BLaER1 treated with 17β-estradiol and CSF1 and Interleukin-3, amounts not matched to agents 10 nM and 100 nM (cell line): Measurements from ENCODE around the gene EPHA7.

Source experiments
- H3K27ac ChIP-seq, 11 experiments: shearing (Covaris generic); formaldehyde crosslinking; 2 replicates each; pipeline ENCODE4 v1.8.1; 2022
- H3K27me3 ChIP-seq, 11 experiments: shearing (Covaris generic); formaldehyde crosslinking; 2 replicates each; pipeline ENCODE4 v1.8.1; 2022
- H3K36me3 ChIP-seq, 11 experiments: shearing (Covaris generic); formaldehyde crosslinking; 2 replicates each; pipeline ENCODE4 v1.8.1; 2022
- H3K4me1 ChIP-seq, 10 experiments: shearing (Covaris generic); formaldehyde crosslinking; 2 replicates each; pipeline ENCODE4 v1.8.1; 2022
- H3K4me2 ChIP-seq, 11 experiments: shearing (Covaris generic); formaldehyde crosslinking; 2 replicates each; pipeline ENCODE4 v1.8.1; 2022
- H3K4me3 ChIP-seq, 10 experiments: shearing (Covaris generic); formaldehyde crosslinking; 2 replicates each; pipeline ENCODE4 v1.8.1; 2022
- H3K9ac ChIP-seq, 11 experiments: shearing (Covaris generic); formaldehyde crosslinking; 2 replicates each; pipeline ENCODE4 v1.8.1; 2022
- H3K9me3 ChIP-seq, 11 experiments: shearing (Covaris generic); formaldehyde crosslinking; replicated peaks in 1 of 11; 2 replicates each; pipeline ENCODE4 v1.8.1; 2022
- H4K20me1 ChIP-seq, 11 experiments: shearing (Covaris generic); formaldehyde crosslinking; 2 replicates each; pipeline ENCODE4 v1.8.1; 2022
- Cebpa-rat ChIP-seq, 11 experiments: shearing (Covaris generic); IDR thresholded peaks; 2 replicates each; pipeline ENCODE4 v1.8.1; 2022

The EPHA7 gene

DNA sequence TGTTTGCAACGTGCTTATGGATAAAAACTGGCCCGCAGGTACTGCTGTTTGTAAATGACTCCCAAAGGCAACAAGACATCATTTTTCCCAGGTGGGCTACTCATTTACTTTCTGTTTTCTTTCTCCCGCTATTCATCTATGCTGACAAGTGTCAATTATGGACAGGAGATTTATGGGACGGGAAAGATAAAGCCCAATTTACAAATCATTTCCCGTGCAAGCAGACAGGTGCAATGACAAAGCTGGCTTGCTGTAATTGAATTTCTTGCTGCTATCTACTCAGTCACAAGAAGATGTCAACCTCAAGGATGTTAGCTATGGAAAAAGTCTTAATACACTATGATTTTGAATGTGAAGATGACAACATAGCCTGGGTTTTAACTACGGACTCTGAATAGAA lies 125.5 kb downstream of the EPHA7 start:
- H3K4me3 ChIP-seq = no peak overlapping the region
- H3K27ac ChIP-seq = no peak overlapping the region
- H3K4me2 ChIP-seq = no peak overlapping the region
- no peak overlapping the region for H3K9ac ChIP-seq
- H3K36me3 ChIP-seq = no peaks in the 10 kb centered on the region
- H3K4me1 ChIP-seq = no peaks in the 10 kb centered on the region
- TF ChIP-seq Cebpa-rat (IDR thresholded peaks at IDR 0.05) = no peak
- no peaks in the 10 kb centered on the region for H3K27me3 ChIP-seq
- H4K20me1 ChIP-seq = no peaks in the 10 kb centered on the region
- no peaks in the 10 kb centered on the region for H3K9me3 ChIP-seq

DNA sequence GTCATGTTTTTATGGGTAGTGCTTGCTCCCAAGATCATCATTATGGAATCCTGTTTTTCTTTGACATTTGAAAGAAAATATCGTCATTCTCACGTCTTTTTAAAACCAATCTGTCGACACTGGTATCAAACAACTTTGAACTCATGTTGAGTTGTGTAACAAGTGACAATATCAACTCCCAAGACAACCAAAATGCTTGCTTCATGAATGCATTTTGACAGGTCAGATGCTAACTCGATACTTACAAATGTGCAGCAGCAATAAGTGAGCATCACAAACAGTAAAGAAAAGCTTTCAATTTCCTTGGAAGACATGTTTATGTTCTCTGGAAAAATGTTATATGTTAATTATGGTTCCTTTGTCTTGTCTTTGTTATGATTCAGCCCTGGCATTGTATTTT lies 125.9 kb downstream of the EPHA7 start:
- Histone ChIP-seq H3K9me3 (no peaks in the 10 kb centered on the region), H3K9ac (no peak overlapping the region), H3K27me3 (no peaks in the 10 kb centered on the region), H3K4me3 (no peak overlapping the region), H3K4me2 (no peak overlapping the region), H3K27ac (no peak overlapping the region), H3K36me3 (no peaks in the 10 kb centered on the region), H3K4me1 (no peaks in the 10 kb centered on the region), H4K20me1 (no peaks in the 10 kb centered on the region)
- TF ChIP-seq Cebpa-rat (IDR thresholded peaks at IDR 0.05) = no peak

DNA sequence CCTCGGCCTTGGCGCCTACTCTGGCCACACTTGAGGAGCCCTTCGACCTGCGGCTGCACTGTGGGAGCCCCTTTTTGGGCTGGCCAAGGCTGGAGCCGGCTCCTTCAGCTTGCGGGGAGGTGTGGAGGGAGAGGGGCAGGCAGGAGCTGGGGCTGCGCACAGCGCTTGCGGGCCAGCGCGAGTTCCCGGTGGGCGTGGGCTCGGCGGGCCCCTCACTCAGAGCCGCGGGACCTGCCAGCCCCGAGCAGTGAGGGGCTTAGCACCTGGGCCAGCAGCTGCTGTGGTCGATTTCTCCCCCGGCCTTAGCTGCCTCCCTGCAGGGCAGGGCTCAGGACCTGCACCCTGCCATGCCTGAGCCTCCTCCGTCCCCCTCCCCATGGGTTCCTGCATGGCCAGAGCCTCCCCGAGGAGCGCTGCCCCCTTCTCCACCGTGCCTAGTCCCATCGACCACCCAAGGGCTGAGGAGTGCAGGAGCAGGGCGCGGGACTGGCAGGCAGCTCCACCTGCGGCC lies 136.8 kb downstream of the EPHA7 start:
- H3K9ac ChIP-seq = no peak overlapping the region
- H3K27ac ChIP-seq = no peak overlapping the region
- H3K4me1 ChIP-seq = no peaks in the 10 kb centered on the region
- no peaks in the 10 kb centered on the region for H3K27me3 ChIP-seq
- TF ChIP-seq Cebpa-rat (IDR thresholded peaks at IDR 0.05) = no peak
- H4K20me1 ChIP-seq = no peaks in the 10 kb centered on the region
- H3K4me2 ChIP-seq = no peak overlapping the region
- H3K9me3 ChIP-seq = peaks cover 6 to 12% (median 8%) of the 10 kb centered on the region in 11 experiments; a peak in 20 of 22 replicates
- H3K4me3 ChIP-seq = no peak overlapping the region
- no peaks in the 10 kb centered on the region for H3K36me3 ChIP-seq

DNA sequence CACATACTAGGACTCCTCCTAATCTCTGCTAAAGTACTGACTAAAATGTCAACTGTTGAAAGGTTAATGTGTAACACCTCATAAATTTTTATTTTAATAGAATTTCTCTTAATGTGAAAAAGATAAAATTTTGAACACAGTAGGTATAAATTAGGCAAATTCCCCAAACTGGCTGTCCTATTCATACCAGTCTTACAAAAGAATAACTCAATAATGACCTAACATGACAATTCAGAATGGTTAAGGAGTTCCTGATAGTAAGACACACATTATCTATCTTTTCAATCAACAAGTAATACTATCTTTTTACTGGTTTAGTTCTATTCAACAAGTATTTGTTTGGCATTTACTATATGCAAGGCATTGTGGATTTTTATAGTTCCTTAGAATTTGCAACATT lies 141.1 kb downstream of the EPHA7 start:
- H3K36me3 ChIP-seq = no peaks in the 10 kb centered on the region
- H3K27me3 ChIP-seq = no peaks in the 10 kb centered on the region
- no peak for TF ChIP-seq Cebpa-rat (IDR thresholded peaks at IDR 0.05)
- no peak overlapping the region for H3K9ac ChIP-seq
- no peak overlapping the region for H3K4me2 ChIP-seq
- peaks cover 6 to 9% (median 7%) of the 10 kb centered on the region in 11 experiments; a peak in 20 of 22 replicates for H3K9me3 ChIP-seq
- no peak overlapping the region for H3K4me3 ChIP-seq
- H4K20me1 ChIP-seq = no peaks in the 10 kb centered on the region
- H3K27ac ChIP-seq = no peak overlapping the region
- no peaks in the 10 kb centered on the region for H3K4me1 ChIP-seq

DNA sequence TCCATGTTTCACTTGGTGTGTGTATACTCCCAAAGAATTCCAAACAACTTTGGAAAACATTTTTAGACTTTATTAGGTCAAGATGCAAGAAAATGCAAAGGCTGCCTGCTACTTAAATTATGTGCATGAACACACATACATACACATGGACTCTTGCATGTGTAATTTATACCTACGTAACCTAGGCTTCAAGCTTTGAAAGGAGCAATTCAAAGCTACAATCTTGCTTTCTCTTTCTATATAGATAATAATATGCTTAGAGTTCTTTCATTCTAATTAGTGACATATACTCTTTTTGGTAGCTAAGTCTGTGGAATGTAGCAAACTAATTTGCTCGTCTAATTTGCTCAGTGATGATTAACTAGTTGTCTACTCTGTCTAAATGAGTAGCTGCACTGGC lies 146.5 kb downstream of the EPHA7 start:
- Histone ChIP-seq H4K20me1 (no peaks in the 10 kb centered on the region), H3K9me3 (no peaks in the 10 kb centered on the region), H3K9ac (no peak overlapping the region), H3K36me3 (no peaks in the 10 kb centered on the region), H3K27me3 (no peaks in the 10 kb centered on the region), H3K4me2 (no peak overlapping the region), H3K4me1 (no peaks in the 10 kb centered on the region), H3K27ac (no peak overlapping the region), H3K4me3 (no peak overlapping the region)
- no peak for TF ChIP-seq Cebpa-rat (IDR thresholded peaks at IDR 0.05)

DNA sequence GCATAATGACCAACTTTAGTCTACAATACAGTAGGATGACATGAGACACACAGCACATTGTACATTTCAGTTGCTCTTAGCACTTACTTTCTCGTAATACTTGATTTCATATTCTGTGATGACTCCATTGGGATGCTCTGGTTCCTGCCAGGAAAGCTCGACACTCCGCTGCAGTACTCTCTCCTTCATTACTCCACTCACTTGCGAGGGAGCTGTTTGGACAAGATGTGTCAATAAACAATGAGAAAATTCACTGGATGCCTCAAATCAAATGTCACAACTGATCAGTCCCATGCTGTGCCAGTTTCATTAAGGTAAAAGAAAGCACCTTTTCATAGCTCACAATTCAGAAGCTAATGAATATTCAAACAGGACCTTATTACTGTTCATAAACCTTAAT lies 147.1 kb downstream of the EPHA7 start:
- no peaks in the 10 kb centered on the region for H3K4me1 ChIP-seq
- no peaks in the 10 kb centered on the region for H3K9me3 ChIP-seq
- no peak overlapping the region for H3K27ac ChIP-seq
- no peak overlapping the region for H3K9ac ChIP-seq
- no peaks in the 10 kb centered on the region for H3K36me3 ChIP-seq
- no peak overlapping the region for H3K4me2 ChIP-seq
- H3K27me3 ChIP-seq = no peaks in the 10 kb centered on the region
- H4K20me1 ChIP-seq = no peaks in the 10 kb centered on the region
- no peak for TF ChIP-seq Cebpa-rat (IDR thresholded peaks at IDR 0.05)
- no peak overlapping the region for H3K4me3 ChIP-seq

DNA sequence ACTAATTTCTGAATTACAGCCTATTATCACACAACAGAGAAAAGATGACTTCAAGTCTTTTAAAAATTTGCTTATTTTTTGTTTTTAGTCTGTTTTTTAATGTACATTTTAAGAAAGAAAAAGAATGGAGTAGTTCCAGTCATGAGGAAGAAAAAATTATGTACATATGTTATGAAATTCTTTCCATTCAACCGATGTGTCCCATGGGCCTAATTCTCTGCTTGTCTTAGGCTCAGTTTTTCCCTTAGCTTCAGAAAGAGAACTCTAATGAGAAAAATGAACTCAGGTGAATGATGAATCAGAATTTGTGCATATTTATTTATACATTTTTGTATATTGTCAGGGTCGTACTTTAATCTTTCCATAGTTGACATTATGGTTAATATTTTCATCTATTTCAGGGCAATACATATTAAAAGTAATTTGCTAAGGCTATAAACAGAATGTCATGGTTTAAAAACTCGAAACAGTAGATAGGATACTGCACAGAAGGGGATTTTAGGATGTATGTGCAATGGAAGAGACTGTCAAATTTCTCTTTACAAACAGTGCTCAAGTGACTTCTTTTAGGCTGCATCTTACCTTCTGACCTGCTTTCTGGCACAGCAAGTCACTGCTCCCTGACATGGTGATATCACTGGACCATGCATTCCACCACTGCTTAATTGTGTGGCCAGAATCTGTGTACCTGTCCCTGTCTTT lies 153.1 kb downstream of the EPHA7 start:
- Histone ChIP-seq H3K27me3 (no peaks in the 10 kb centered on the region), H3K4me2 (no peak overlapping the region), H3K9me3 (no peaks in the 10 kb centered on the region), H3K4me3 (no peak overlapping the region), H3K36me3 (no peaks in the 10 kb centered on the region), H3K4me1 (no peaks in the 10 kb centered on the region), H4K20me1 (no peaks in the 10 kb centered on the region), H3K27ac (no peak overlapping the region), H3K9ac (no peak overlapping the region)
- TF ChIP-seq Cebpa-rat (IDR thresholded peaks at IDR 0.05) = no peak

DNA sequence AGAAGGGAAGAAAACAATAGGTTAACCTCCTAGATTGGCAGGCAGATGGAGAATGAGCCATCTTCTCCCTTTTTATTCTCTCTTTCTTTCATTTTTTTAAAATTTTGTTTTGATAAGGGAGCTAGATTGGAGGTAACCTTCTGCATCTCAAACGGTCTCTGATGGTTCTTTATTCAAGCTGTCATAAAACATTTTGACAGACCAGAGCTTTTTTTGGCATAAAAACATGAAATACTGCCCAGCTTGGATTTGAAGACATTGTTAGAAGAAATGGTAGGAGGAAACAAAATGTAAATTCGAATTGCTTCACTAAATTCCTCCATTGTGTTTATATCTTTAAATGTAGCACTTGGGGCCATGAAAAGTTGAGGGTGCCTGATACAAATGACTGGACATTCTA lies 158.5 kb downstream of the EPHA7 start:
- H3K36me3 ChIP-seq = no peaks in the 10 kb centered on the region

DNA sequence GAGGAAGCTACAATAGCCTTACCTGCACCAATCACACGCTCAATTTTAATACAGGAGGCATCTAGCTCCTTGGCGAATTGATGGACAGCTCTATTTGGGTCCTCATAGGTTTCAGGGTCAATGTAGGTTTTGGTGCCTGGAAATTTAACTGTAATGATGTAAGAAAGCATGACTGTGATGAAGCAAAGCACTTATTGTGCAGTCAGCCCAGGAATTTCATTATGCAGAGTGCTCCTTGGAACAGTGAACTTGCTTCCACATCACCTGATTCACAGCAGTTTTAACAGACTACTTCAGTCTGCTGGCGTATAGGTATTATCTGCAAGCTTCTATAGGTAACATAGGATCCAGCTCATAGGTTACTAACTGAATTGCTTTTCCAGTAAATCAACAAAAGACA lies 160.0 kb downstream of the EPHA7 start:
- no peak overlapping the region for H3K4me2 ChIP-seq
- H3K9me3 ChIP-seq = no peaks in the 10 kb centered on the region
- H3K9ac ChIP-seq = no peak overlapping the region
- H3K4me3 ChIP-seq = no peak overlapping the region
- H3K27ac ChIP-seq = no peak overlapping the region
- H3K4me1 ChIP-seq = no peaks in the 10 kb centered on the region
- H3K36me3 ChIP-seq = no peaks in the 10 kb centered on the region
- TF ChIP-seq Cebpa-rat (IDR thresholded peaks at IDR 0.05) = no peak
- no peaks in the 10 kb centered on the region for H3K27me3 ChIP-seq
- H4K20me1 ChIP-seq = no peaks in the 10 kb centered on the region

More for the DNA sequence above, 158.5 kb downstream of the EPHA7 start:
- no peak overlapping the region for H3K4me2 ChIP-seq
- H3K27me3 ChIP-seq = no peaks in the 10 kb centered on the region
- no peak overlapping the region for H3K9ac ChIP-seq
- H3K4me3 ChIP-seq = no peak overlapping the region
- TF ChIP-seq Cebpa-rat (IDR thresholded peaks at IDR 0.05) = no peak
- H3K9me3 ChIP-seq = no peaks in the 10 kb centered on the region
- H4K20me1 ChIP-seq = no peaks in the 10 kb centered on the region
- H3K4me1 ChIP-seq = no peaks in the 10 kb centered on the region
- H3K27ac ChIP-seq = no peak overlapping the region

DNA sequence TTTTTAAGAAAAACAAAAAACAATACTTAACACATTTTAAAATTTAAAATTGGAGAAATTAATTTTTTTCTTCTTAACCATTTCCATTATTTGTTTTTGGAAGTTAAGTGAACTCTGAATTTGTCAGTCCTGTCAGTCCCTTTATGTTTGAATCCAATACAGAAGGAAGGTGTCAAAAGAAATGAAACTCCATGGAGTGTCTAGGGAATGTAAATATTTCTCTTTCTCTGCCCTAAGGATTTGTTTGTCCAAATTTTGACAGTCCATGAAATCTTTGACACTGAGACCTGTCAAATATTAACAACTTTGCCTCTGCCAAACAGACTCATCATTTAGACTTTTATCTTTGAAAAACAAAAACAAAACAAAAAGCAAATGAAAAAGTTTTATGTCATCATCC lies 166.4 kb downstream of the EPHA7 start:
- no peaks in the 10 kb centered on the region for H3K9me3 ChIP-seq
- no peak overlapping the region for H3K4me2 ChIP-seq
- H3K27me3 ChIP-seq = no peaks in the 10 kb centered on the region
- H3K9ac ChIP-seq = no peak overlapping the region
- H3K27ac ChIP-seq = no peak overlapping the region
- no peak for TF ChIP-seq Cebpa-rat (IDR thresholded peaks at IDR 0.05)
- no peaks in the 10 kb centered on the region for H3K4me1 ChIP-seq
- no peaks in the 10 kb centered on the region for H4K20me1 ChIP-seq
- H3K4me3 ChIP-seq = no peak overlapping the region
- no peaks in the 10 kb centered on the region for H3K36me3 ChIP-seq
